HG02870 (cell line): ENCODE results near the gene ZNF668.
A peak's percentile ranks its signal among the peaks of the same experiment; 100 is the strongest.
"Not testable (repeated sequence)": the region's sequence is repeated elsewhere in the genome, so short reads cannot be mapped to it uniquely, and the experiment has no call there.

ENCODE experiments used
- ATAC-seq: cut with Tn5 transposase; IDR thresholded peaks from one replicate; pipeline ENCODE4 v1.9.1; 2021; ENCODE audit warnings: mild to moderate bottlenecking, moderate library complexity; ENCODE audit not compliant: unreplicated experiment

The ZNF668 gene

DNA sequence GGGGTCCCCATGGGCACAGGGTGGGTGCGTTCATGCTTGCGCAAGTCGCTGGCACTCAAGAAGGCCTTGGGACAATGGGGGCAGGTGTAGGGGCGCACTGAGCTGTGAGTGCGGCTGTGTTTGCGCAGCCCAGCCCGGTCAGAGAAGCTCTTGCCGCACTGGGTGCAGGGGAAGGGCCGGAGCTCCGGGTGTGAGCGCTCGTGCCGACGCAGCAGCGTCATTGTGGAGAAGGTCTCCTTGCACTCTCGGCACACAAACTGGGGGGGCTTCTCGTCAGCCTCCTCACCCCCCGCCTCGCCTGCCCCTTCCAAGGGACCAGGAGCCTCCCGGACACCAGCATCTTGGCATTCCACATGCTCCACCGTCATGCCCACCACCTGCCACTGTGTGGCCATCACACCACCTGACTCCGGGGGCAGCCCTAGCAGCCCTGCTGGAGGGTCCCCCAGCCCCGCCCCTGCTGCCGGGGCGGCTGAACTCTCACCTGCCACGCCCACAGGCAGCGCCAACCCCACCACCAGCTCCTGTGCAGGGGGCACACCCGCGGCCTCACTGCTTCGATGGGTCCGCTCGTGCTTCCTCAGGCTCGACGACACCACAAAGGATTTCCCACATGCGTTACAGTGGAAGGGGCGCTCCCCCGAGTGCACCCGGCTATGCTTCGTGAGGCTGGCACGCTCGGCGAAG, 12.8 kb downstream of the ZNF668 start:
- no peak for ATAC-seq

GRCh38 chr16:31055613-31056012, 18.4 kb downstream of the ZNF668 start:
- ATAC-seq, result no peak

- ATAC-seq, result no peak
Measured at GRCh38 chr16:31052114-31052513, 21.9 kb downstream of the ZNF668 start.

GRCh38 chr16:31050280-31051030, 23.6 kb downstream of the ZNF668 start:
- ATAC-seq, result no peak

DNA sequence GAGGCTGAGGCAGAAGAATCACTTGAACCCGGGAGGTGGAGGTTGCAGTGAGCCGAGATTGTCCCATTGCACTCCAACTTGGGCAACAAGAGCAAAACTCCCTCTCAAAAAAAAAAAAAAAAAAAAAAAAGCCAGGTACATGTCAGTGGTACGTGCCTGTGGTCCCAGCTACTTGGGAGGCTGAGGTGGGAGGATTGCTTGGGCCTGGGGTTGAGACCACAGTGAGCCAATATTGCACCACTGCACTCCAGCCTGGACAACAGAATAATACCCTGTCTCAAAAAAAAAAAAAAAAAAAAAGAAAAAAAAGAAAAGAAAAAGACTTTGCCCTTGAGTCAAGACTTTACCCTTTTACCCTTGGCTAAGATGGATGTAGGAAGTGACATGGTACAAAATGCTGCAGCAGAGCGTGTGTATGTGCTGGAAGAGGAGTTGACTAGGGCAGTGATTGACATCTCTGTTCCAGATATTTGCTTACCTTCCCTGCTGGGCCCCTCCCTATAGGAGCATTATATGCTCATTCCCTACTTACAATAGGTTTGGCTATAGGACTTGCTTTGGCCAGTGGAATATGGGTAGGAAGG, 30.1 kb downstream of the ZNF668 start:
- no peak for ATAC-seq

DNA sequence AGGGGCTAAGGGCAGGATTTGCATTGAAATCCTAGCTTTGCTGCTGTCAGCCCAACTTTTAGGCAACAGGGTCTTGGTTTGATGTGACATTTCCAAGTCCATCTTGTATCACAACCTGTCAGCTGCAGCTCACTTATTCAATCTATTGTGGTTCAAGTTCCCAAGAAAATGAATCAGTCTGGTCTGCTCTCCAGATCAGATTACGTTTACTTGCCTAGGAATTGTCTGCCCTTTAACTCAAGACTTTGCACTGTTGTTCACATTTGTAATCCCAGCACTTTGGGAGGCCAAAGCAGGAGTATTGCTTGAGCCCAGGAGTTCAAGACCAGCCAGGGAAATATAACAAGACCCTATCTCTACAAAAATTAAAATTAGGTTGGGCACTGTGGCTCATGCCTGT, 30.7 kb downstream of the ZNF668 start:
- ATAC-seq, result no peak

DNA sequence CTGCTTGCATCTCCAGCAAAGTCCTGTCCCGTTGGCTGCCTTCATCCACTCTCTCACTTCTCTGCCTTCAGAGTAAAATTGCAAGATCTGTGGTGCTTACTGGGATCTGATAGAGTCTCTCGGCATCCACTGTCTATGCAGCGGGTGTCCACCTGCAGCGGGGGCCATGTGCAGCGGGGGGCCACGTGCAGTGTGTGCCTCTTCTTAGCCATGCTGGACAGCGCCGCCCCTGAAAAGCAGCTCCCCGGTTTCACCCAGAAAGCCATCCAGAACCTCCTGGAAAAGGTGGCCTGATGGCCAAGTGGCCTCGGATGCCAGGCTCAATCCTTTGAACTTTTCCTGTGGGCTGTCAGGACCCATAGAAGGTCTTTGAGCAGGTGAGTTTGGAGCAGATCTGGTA, 31.2 kb downstream of the ZNF668 start:
- ATAC-seq, result no peak

- ATAC-seq, result no peak
Measured at GRCh38 chr16:31038993-31039392, 35.0 kb downstream of the ZNF668 start.

- ATAC-seq, result no peak
Measured at GRCh38 chr16:31036691-31037090, 37.3 kb downstream of the ZNF668 start.

- ATAC-seq, result peak; percentile 49
Measured at GRCh38 chr16:31033709-31034492, 40.1 kb downstream of the ZNF668 start.

GRCh38 chr16:31032736-31033708, 41.0 kb downstream of the ZNF668 start, which contains the start of gene STX4:
STX4 (plus strand) TSS chr16:31033558; CDS start chr16:31033806, 248 bp downstream.
- ATAC-seq, result peak; percentile 82

DNA sequence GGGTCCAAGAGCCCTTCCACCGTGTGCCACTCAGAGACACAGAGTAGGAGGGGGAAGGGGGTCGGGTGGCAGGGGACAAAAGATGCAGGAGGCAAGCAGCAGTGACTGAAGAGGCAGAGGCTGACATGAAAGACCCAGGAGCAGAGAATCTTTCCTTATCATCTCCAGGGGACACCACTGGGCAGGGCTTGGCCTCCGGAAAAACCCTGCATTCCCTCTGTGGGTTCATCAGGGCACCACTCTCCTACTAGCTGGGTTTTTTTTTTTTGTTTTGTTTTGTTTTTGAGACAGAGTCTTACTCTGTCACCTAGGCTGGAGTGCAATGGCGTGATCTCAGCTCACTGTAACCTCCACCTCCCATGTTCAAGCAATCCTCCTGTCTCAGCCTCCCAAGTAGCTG, 42.8 kb downstream of the ZNF668 start:
- no peak for ATAC-seq

- ATAC-seq, result no peak
Measured at GRCh38 chr16:31029272-31029671, 44.8 kb downstream of the ZNF668 start.

DNA sequence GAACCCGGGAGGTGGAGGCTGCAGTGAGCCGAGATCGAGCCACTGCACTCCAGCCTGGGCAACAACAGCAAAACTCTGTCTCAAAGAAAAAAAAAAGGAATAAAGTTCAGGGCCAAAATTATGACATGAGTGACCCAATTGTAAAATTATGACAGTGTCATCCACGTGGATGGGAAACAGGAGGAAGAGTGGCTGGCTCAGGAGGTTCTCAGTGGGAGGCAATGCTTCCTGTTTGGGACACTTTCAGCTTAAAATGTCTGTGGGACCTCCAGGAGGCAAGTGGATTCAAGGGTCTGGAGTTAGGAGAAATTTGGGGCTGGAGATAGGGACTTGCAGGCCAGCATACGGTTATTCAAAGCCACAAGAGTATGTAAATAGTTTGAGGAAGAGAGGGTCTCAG, 48.7 kb downstream of the ZNF668 start:
- ATAC-seq, result no peak

DNA sequence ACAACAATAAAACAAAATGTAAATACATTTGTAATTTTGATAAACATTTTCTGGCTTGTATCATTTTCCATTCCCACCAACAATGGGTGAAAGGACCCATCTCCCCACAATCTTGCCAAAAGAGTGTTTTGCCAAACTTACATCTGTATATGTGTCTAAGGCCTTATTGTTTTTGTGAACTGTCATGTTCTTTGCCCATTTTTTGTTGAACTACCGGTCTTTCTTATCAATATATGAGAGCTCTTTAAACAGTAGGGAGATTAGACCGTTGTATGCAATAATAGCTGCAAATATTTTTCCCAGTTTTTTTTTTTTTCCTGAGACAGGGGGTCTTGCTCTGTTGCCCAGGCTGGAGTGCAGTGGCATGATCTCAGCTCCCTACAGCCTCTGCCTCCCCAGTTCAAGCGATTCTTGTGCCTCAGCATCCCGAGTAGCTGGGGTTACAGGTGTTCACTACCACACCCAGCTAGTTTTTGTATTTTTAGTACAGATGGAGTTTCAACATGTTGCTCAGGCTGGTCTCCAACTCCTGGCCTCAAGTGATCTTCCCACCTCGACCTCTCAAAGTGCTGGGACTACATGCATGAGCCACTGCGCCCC, 50.3 kb downstream of the ZNF668 start:
- ATAC-seq, result no peak

- ATAC-seq, result no peak
Measured at GRCh38 chr16:31023252-31023602, 50.8 kb downstream of the ZNF668 start.

- no peak for ATAC-seq
Measured at GRCh38 chr16:31022544-31023251, 51.3 kb downstream of the ZNF668 start.

DNA sequence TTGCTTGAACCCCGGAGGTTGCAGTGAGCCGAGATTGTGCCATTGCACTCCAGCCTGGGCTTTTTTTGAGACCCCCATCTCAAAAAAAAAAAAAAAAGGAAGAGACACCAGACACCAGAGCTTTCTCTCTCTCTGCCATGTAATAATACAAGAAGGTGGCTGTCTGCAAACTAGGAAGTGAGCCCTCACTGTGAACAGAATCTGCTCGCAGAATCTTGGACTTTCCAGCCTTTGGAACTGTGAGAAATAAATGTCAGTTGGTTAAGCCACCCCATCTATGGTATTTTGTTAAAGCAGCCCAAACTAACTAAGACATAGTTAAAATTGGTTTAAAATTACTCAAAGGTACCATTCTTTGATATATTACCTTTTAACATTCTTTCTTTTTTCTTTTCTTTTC, 53.5 kb downstream of the ZNF668 start:
- ATAC-seq, result no peak

DNA sequence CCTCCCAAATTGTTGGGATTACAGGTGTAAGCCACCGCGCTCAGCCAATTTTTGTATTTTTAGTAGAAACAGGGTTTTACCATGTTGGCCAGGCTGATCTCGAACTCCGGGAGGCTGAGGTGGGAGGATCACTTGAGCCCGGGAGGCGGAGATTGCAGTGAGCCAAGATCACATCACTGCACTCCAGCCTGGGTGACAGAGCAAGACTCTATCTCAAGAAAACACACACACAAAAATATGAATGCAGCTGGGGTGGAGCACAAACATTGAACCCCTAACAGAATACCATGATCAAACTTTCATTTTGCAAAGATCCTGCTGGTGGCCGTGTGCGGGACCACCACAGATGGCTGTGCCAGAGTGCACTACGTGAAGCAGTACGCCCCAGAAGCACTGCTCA, 56.3 kb downstream of the ZNF668 start:
- ATAC-seq, result not testable (repeated sequence)
